GM19463 (cell line): ENCODE data around the gene COLEC12.
"Not testable (repeated sequence)": the region's sequence is repeated elsewhere in the genome, so short reads cannot be mapped to it uniquely, and the experiment has no call there.

Experiments
- ATAC-seq: cut with Tn5 transposase; IDR thresholded peaks from one replicate; pipeline ENCODE4 v1.9.1; 2021; ENCODE audit warnings: mild to moderate bottlenecking, moderate library complexity; ENCODE audit not compliant: unreplicated experiment

COLEC12 gene

DNA sequence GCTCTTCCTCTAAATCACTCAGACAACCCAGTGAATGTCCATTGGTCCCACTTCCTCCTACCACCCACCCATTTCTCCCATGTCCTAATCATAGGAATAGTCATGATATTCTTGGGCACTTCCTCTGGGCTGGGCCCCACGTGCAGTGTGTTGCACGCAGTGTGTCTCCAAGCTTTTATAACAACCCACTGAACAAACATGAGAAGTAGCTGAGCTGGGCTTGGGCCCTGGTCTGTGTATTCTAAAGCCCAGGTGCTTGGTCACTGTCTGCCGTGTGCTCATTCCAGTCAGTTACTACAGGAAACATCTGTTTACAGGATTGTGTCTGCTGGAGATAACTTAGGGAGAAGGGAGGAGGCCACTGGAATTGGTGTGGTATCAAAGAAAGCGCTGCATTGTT is 168.5 kb downstream of the COLEC12 start:
- ATAC-seq = no peak

DNA sequence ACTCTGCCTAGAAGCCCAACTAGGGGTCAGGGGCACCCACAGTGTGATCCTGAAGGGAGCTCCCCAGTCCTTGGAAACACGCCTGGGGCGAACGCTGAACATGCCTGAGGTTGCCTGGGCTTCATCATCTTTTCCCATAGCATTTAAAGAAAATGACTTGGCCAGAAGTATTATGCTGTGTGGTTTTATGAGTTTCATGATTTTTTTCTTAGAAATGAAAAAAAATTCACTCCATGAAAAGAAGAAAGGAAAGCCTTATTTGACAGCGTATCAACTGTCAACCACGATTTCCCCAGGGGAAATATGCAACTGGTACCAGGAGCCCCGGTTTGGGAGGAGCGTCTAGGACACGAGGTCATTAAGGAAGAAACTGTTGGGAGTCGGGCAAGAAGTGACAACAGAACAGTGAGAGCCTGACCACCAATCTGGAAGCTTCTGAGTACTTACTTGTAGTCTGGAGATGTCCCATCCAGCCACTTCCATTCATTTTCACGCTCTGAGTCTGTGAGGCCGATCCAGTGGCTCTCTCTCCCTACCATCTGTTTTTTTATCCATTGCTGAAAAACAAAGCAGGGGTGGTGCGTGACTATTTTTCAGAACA is 169.2 kb downstream of the COLEC12 start:
- ATAC-seq = no peak

DNA sequence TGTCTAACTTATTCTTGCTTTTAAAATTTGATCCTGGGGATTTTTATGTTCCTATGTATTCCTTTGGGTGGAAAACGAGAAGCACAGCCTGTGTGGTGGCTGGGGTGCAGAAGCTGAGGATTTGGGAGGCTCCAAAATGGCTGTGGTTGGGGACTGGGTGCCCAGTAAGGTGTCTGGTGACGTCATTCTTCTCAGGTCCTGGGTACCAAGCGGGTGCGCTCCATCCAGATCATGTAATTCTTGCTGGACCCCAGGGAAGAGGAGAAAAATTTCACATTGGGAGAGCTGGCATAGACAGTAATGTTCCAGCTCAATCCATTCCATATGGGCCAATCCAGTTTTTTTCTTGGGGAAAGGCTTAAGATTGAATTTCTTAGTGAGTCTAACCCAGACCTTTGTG is 171.6 kb downstream of the COLEC12 start:
- no peak for ATAC-seq

DNA sequence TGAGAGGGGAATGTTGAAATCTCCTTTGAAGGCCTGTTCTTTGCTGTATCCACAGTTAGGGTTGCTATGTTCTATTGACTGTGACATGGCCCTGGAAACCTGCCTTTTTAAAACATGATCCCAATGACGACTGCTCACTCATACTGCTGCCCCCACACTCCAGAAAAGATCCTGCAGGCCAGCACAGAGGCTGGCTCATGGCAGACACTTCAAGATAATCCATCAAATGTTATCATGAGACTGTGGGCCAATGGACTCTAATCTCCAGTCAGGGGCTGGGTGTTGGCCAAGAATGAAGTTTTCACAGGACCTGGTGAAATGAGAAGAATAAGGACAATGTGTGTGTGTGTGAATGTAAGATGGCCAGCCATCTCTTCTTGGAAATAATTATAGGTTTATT is 173.7 kb downstream of the COLEC12 start:
- ATAC-seq = no peak

DNA sequence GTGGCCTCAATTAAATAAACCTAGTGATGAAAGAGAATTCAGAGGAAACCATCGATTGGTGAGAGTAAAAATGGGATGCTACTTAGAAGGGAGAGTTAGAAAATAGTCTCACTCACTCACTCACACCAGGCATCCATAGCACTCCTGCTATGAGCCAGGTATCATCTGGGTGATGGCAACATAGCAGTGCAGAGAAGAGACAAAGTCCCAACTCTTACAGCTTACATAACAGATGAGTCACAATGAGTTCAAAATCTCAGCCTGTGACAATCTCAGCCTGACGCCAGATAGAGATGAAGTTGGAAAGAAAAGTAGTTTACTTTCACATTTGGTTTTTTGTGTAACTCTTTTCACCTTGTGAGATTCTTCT is 177.3 kb downstream of the COLEC12 start:
- no peak for ATAC-seq

DNA sequence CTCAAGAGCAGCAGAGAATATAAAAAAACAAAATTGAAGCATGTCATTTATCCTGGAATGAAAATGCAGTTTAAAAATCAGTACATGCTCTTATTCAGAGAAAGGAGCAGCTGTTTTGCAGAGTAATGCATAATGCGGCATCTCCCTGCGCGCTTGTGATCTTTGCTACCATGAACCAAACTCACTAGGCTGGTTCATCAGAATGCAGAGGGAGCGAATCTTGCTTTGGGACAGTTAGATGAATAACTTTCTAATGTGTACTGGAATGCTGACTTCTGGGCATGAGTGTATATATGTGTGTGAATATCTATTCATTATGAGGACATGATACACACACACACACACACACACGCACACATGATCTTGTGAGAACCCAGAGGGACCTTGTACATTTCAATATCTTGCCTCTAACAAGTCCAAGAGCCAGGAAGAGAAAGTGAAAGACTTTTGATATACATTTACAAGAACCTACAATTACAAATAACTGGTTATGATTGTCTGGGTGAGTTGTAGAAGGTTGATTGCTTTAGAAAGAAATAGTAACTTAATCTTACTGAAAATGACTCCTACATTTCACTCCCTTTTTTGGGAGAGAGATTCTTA is 178.5 kb downstream of the COLEC12 start:
- ATAC-seq = no peak

DNA sequence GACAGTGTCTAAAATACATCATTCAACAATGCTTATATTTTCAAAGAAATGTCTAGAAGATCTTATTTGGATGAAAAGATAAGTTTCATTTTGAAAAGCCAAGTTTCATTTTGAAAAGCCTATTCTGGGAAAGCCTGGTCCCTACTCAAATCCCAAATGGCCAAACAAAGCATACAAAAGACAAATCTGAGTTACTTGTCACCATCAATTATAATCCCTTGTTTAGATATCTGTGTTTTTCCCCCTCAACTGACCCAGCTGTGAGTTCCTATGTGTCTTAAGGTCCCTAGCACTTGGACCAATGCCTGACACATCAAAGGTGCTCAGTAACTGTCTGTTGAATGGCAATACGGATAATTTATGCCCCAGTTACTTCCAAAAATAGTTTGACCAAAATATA is 180.3 kb downstream of the COLEC12 start:
- no peak for ATAC-seq

DNA sequence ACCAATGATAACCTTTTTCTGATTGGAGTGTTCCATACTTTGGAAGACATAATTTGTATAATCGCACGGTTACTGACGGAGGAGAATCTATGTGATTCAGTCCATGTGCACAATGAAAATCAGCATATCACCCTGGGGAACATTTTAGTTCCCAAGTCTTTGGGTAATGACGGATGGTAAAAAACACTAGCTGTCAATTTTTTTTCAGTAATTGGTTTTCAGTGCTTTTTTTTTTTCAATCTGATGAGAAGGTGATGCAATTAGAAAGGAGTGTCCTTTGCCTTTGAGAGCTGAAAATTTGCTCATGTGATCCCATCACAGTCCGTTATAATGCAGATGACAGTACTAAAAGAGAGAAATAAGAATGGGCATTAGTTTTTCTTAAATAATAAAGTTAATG is 180.8 kb downstream of the COLEC12 start:
- ATAC-seq = no peak

DNA sequence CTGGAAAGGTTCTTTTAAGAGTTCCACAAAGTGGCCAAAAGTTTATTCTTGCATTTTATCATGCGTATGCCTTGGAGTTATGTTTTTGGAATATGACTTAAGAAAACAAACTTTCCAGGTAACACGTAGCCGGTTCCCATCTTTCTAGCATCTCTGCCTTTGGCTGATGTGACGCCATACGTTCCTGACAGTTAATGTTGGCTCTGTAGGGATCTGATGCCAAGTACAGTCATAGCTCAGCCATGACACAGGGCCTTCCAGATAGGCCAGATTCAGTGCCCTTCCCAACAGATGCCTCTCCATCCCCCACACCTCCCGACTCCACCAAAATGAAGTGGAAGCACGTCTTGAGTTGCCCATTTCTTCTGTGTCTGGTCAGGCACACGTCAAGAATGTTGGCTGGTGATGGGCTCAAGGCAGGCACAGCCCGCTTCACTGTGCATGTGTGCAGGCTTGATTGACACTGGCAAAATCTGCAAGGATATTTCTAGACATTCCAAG is 181.7 kb downstream of the COLEC12 start:
- no peak for ATAC-seq

DNA sequence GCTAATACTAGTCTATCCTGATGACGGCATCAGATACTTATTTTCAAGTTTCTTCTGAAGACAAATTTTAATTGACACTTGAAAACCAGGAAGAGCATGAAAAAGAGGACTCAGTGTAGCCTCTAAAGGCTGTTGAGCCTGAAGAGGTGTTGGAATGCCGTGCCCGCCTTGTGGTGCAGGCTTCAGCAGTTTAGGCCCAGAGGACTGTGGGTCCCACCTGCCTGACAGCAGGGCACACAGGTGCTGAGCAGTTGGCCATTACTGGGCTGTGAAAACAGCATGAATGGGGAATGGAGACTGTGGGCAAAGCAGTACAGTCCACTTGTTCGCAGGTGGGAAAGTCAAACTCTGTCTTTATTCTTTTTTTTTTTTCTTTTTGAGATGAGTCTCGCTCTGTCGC is 182.9 kb downstream of the COLEC12 start:
- ATAC-seq = no peak

DNA sequence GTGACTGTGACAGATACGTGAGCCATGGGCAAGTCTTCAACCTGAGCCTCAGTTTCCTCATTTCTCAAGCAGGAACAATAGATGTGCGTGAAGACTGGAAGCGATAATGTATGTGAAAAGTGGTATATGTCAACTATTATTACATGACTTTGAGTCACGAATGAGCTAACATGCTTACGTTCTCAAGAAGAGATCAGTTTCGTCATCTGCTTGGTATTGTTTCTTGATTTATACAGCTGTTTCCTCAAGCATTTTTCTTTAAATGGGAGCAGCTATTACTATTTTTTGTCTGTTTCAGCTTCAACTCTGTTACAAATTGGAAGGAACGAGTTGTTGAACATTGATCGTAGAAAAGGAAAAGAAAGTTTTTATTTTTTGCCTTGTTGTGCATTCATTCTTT is 184.1 kb downstream of the COLEC12 start:
- no peak for ATAC-seq

DNA sequence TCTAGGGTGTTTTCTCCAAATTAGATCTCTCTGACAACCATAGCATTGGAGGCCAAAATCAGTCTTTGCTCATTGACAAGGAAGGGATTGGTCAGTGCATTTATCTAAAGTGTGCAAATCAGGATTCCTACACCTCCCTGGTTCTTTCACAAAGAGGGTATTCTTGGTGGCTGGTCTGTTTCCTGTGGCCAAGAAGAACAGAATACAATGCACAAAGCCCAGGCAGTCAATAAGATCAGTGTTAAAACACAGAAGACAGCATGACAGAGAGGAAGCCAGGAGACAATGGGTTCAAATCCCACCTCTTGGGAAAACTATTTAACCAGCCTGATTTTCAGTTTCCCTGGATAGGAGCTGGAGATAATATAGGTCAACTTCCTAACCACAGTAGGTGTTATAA is 186.6 kb downstream of the COLEC12 start:
- ATAC-seq = no peak

DNA sequence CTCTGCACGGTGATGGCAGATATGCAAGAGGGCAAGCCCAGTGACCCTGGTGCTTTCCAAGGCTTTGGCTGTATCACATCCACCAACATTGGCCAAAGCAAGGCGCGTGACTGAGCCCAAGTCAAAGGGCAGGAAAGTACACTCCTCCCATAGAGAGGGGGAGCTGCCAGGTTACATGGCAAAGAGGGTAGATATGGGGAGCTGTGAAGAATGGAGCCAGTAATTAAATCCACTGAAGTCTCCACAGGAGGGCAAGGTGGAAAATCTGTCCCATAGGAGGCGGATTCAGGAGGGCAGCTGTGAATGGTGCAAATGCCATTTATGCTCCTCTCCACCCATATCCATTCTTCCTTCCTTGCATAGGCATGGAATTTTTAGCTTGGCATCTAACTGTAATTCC is 188.1 kb downstream of the COLEC12 start:
- no peak for ATAC-seq

DNA sequence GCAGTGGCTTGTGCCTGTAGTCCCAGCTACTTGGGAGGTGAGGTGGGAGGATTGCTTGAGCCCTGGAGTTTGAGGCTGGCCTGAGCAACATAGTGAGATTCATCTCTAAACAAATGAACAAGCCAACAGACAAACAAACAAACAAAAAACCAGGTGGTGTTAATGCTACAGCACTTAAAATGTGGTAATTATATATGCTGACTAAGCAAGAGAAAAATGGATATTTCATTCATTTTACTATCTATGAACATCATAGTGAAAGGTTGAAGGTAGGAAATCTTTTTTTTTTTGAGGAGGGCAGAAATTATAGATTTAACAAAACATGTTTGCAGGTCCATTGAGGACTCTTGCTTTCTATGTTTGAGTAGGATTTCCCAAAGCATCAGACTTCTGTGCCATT is 190.5 kb downstream of the COLEC12 start:
- no peak for ATAC-seq

DNA sequence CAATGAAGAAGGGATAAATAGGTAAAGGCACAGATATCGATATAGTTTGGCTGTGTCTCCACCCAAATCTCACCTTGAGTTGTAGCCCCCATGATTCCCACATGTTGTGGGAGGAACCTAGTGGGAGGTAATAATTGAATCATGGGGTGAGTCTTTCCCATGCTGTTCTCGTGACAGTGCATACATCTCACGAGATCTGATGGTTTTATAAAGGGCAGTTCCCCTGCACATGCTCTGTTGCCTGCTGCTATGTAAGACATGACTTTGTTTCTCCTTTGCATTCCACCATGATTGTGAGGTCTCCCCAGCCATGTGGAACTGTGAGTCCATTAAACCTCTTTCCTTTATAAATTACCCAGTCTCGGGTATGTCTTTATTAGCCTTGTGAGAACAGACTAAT is 192.4 kb downstream of the COLEC12 start:
- ATAC-seq = not testable (repeated sequence)

DNA sequence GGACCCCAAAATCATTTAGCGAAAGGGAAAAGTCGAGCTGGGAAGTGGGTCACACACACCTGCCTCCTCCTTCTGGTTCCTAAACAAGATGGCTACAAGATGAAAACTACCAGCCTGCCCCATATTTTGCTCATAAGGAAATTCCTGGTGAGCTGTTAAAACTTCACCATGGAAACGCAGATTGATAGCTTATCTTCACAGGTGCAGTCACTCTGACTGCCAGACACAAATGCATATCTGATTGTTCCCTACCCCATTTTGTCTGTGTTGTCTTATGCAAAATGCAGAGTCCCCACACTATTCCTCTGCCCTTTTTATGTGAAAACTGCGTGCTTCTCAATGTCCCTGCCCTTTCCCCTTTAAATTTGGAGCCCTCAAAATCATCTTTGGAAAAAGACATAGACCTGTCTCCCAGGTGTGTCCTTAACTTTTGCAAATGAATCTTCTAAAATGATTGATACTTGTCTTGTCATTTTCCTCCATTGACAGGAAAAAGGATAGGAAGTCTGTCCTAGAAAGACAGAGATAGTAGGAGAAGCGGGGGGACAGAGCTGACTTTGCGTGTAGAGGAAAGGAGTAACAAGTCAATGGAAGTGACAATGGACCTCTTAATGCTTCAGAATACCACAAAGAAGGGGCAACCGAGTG is 193.8 kb downstream of the COLEC12 start:
- no peak for ATAC-seq

DNA sequence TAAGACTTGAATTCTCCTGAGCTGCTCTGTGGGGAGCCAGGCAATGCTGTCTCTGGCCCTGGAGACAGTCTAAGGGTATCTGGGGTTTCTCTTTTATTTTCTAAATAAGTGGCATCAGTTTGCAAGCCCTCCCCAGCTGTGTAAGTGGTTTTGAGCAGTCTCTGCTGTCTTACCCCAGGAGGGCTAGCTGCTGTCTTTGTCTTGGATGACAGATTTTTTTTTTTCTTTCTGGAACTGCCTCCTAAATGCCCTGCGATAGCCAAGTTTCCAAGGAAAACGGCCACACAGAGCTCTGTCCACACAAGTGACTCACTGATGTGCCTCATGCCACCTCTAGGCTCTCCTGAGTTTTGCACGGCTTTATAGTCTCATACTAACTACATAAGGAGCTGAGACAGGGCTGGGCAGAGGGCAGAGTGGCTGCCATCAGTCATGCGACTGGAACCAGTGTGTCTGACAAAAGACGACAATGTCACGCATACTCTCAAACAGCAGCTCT is 195.4 kb downstream of the COLEC12 start:
- ATAC-seq = no peak

DNA sequence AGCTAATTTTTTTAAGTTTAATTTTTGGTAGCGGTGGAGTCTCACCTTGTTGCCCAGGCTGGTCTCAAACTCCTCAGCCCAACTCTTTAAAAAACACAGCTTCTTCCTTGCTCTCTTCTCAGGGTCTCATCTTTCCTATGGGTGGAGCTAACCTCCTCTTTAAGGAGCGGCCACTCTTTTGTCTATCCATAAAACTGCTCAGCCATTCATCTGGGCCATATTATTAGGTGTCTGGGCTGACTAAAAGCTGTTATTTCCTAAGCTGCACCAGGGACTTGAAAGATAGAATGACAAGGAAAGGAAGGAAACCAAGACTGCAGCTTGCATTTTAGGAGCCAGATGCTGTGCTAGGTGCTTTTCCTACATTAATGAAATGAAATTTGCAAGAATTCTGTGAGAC is 196.9 kb downstream of the COLEC12 start:
- ATAC-seq = no peak

DNA sequence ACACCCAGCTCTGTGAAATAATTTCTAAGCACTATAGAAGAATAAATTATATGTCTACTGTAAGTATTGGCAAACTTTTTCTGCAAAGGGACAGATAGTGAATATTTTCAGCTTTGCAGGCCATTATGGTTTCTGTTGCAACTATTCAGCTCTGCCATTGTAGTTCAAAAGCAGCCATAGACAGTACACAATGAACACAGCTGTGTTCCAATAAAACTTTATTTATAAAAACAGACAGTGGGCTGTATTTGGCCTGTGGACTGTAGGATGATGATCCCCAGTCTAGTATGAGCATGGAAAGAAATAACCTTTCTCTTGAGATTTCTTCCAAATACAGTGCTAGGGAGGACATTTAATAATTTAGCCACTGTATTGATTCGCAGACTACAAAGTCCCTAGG is 197.5 kb downstream of the COLEC12 start:
- no peak for ATAC-seq

DNA sequence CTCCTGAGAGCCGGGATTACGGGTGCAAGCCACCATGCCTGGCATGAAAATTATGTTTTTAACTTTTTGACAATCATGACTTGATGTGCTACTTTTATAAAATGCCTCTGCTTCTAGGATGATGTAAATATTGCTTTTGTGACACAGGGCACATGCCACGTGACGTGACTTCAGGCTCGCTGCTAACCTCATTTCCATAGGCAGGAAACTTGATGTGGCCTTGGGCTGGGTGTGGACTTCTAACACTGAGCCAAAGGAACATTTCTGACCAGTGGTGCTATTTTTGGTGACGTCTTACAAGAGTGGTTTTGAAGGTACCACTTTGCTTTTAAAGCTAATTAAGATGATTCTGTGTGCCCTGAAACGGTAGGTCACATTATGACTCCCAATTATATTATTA is 198.4 kb downstream of the COLEC12 start:
- no peak for ATAC-seq

DNA sequence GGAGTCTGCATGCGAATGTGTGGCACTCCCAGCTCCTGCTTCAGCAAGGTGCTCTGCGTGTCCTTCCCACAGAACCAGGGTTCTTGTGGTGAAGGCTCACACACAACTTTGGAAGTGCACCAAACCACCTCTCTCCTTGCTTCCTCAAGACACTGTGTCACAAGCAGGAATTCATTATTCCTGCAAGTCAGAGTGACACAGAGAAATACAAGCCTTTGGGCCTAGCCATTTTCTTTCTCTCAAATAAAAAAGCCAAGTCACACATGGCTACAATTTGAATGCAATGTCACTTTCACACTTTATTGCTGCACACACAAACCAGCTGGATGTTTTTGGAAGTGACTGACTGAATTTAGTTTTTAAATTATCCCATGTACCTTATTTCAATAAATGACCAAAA is 202.6 kb downstream of the COLEC12 start:
- ATAC-seq = no peak

DNA sequence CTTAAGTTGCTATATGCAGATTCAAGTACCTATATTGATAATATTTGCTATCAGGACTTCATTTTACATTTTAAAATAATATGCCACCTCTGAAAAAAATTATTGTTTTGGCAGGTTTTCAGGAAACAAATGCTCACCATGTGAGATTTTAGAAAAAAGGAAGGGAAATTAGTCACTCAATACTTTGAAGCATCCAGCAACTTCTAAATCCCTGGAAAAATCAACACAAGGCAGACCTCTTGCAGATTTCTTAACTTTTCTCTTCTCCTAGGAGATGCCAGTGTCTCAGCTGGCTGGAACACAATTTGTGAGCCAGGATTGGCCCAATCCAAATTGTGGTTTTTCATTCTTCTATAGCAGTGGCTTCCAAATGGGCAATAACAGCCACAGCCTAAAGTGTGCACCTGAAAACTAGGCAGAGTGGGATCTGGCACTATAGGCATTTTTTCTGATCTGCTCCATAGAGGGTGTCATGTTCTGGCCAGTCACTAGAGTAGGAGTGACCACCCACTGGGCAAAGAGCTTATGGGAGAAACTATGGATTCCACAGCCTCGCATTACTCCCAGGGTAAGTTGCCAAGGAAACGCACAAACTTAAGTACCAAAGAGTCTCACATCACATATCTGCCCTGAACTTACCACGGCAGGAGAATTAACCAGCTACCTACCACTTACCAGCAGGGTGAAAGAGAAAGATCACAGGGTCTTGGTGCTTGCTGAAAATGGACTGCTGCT is 204.6 kb downstream of the COLEC12 start:
- ATAC-seq = no peak
